HG03442 (cell line): Measurements from ENCODE around the gene PSMB7.
"Not testable (repeated sequence)": the region's sequence is repeated elsewhere in the genome, so short reads cannot be mapped to it uniquely, and the experiment has no call there.

Experiments
- ATAC-seq: cut with Tn5 transposase; IDR thresholded peaks from one replicate; pipeline ENCODE4 v1.9.1; 2021; ENCODE audit warnings: mild to moderate bottlenecking, moderate library complexity; ENCODE audit not compliant: unreplicated experiment

The PSMB7 gene

GRCh38 chr9:124443625-124444024 is 28.4 kb upstream of the PSMB7 start:
- ATAC-seq, result no peak

DNA sequence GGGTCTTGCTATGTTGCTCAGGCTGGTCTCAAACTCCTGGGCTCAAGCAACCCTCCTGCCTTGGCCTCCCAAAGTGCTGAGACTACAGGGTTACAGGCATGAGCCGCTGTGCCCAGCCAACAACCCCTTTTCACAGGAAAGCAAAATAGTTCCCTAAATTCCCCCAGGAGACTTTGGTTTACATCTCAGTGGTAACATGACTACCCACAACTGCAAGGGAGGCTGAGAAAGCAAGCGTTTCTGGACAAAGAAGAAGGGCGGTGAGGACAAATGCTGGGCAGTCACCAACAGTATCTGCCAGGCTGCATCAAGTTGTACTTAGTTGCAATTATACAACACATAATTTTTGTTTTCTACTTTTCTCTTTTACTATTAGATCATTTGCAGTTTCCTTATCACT is 27.6 kb upstream of the PSMB7 start:
- ATAC-seq, result no peak

- ATAC-seq, result no peak
These were observed 27.1 kb upstream of the PSMB7 start for GRCh38 chr9:124442379-124442778.

DNA sequence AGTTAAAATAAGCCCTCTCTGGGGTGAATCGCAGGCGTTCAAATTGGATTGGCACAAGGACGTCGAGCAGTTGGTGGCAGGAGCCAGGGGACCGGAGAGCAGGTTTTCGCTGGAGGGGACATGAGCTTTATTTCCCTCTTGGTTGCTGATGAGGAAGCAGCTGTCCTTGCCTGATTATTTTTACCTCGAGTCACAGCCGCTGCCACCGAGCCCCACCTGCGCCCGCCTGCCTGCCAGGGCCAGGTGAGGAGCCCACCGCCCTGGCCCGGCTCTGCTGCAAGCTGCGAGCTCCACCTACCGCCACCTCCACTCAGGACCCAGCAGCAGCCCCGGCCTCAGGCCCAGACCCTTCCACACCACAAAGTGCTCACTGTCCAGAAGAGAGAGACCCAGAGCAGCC is 26.0 kb upstream of the PSMB7 start:
- ATAC-seq, result no peak

DNA sequence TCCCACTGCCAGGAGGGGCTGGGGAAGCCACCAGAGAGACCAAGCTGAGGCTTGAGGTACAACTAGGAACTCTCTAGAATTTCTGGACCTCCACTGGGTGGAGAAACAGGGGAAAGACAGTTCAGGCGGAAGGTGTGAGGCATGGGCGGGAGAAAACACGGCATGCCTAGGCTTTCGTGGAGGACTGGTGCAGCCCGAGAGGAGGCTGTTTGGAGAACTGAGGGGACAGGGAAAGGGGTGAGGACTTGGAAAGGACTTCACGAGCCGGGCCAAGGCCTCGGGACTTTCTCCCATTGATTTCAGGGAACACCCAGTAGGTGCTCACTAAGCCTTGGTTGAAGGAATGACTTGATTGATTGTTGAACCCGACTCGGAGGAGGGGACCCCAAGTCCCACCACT is 25.5 kb upstream of the PSMB7 start:
- ATAC-seq, result no peak

DNA sequence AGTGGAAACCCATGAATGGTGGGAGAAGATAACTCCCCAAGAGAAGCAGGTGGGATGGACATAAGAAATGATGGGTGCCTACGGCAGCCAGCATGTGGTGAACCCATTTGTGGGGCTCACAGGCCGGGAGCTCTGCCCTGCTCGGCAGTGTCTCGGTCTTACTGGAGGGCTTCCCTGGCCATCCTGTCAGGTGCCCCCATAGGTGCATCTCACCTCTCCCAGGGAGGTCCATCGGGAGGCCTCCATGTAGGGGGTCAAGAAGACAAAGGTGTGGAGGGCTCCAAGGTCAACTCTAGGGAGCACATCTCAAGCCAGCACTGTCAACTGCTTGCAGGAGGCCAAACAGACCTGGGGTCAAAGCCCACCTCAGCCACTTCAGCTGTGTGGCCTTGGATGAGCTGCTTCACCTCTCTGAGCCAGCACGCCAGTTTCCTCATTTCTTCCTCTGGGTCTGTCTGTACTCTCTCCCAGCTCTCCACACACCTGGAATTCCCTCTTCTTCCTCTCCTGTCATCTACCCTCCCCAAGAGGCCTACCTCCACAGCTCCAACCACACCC is 24.5 kb upstream of the PSMB7 start:
- no peak for ATAC-seq

GRCh38 chr9:124439086-124439485 is 23.8 kb upstream of the PSMB7 start:
- no peak for ATAC-seq

DNA sequence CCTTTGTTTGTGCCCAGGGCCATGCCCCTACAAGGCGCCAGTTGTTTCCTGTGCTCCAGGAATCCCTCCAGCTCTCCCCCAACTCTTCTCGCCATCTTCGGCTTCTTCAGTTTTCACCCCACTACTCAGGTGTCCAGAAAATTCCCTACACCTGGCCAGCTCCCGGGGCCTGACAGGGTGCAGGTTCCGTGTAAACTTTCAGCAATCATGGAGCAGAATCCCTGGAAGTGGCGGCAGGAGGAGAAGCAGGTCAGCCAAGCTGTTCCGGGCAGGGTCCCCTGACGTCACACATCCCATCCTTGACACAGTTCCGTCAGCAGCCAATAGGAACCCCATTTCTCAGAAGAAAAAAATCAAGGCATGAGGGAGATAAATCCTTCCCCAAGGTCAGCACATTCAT is 22.8 kb upstream of the PSMB7 start:
- no peak for ATAC-seq

GRCh38 chr9:124437086-124437485 is 21.8 kb upstream of the PSMB7 start:
- no peak for ATAC-seq

GRCh38 chr9:124436320-124436719 is 21.1 kb upstream of the PSMB7 start:
- no peak for ATAC-seq

- no peak for ATAC-seq
These were observed 14.3 kb upstream of the PSMB7 start for GRCh38 chr9:124429530-124429867.

DNA sequence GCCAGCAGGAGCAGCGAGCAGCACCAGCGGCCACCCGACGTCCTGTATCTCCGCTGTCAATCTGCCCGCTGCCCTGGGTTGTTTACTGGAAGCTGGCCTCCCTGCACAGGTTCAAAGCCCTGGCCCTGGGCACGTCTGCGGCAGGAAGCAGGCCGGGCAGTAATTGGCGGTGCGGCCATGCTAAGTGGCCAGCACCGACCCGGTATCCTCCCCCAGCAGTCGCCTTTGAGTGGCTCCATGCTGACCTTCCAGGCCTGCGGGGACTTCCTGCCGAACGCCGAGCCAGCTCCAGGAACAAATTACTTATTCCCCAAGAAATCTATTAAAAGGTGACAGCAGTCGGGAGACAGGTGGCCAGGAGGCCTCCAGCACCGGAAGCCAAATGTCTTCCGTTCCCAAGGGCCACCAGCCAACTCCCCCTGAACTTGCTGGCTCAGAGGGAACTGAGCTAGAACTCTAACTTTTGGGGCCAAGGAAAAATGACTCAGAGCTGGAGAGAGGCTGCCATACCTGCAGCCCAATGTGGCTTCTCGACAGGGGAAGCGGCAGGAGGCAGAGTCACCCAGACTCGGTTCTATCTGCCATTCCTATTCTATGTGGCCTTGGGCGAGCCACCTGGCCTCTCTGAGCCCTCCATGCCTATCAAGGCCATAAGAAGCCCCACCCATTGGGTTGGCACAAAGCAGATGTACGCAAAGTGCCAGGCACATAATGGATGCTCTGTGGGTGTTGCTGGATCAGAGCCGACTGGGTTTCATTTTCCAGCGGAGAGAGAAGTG is 13.7 kb upstream of the PSMB7 start:
- no peak for ATAC-seq

- no peak for ATAC-seq
These were observed 12.0 kb upstream of the PSMB7 start for GRCh38 chr9:124427281-124427680.

DNA sequence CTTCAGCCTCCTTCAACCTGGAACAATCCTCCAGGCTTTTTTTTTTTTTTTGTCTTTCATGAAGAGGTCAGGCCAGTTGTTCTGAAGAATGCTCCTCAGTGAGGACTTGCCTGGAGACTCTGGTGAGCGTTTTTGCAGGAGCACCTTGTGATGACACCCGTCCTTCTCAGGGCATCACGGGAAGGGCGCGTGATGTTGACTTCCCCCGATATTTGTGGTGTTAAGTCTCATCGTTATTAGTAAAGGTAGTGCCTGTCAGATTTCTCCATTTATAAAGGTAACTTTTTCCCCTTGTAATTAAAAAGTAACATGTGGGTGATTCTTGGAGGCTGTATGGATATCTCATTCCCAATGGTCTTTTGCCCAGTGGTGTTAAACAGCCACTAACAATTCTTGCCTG is 11.1 kb upstream of the PSMB7 start:
- ATAC-seq, result no peak

DNA sequence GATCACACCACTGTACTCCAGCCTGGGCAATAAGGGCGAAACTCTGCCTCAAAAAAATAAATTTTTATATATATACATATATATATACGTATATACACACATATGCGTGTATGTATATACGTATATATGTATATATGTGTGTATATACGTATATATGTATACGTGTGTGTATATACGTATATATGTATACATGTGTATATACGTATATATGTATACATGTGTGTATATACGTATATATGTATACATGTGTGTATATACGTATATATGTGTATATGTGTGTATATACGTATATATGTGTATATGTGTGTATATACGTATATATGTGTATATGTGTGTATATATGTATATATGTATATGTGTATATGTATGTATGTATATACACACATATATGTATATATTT is 10.5 kb upstream of the PSMB7 start:
- not testable (repeated sequence) for ATAC-seq

GRCh38 chr9:124423591-124423990 is 8.3 kb upstream of the PSMB7 start:
- ATAC-seq, result no peak

GRCh38 chr9:124423155-124423554 is 7.9 kb upstream of the PSMB7 start:
- ATAC-seq, result no peak

GRCh38 chr9:124420991-124421543 is 5.8 kb upstream of the PSMB7 start:
- ATAC-seq, result no peak

- ATAC-seq, result no peak
These were observed 4.7 kb upstream of the PSMB7 start for GRCh38 chr9:124419832-124420489.

DNA sequence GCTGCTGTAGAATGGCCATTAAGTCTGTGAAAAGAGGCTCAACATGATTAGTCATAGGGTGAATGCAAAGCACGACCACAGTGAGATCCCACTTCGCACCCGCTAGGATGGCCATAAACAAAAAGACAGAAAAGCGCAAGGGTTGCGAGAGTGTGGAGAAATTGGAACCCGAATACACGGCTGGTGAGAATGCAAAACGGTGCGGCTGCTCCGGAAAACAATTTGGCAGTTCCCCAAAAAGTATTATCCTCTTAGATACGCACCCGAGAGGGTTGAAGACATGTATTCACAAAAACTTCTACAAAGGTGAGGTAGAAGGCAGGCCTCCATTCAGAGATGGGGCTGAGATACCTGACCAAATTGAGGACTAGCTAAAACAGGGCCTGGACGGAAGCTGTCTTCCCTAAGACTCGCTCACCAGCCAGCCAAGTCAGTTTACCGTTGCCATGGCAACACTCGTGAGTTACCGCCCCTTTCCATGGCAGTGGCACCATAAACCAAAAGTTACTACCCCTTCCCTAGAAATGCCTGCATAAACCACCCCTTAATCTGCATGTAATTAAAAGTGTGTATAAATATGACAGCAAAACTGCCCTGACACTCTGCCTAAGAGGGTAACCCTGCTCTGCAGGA is 726 bp upstream of the PSMB7 start:
- ATAC-seq, result no peak

DNA sequence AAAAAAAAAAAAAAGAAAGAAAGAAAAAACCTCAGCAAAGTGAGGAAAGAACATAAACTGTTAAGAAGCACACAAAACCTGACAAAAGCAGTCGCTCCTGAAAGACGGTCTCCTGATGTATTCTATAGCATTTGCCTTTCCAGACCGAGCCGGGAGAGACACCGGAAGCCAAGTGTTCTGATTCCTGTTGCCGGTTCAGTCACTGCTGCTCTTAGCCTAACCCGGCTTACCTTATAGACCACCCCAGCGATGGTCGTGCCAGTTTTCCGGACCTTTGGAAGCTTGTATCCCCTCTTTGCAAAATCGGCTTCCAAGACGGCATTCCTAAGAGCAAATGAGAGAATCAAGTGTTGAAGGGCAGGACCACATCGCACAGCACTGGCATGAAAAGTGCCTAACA is 630 bp downstream of the PSMB7 start:
- no peak for ATAC-seq

DNA sequence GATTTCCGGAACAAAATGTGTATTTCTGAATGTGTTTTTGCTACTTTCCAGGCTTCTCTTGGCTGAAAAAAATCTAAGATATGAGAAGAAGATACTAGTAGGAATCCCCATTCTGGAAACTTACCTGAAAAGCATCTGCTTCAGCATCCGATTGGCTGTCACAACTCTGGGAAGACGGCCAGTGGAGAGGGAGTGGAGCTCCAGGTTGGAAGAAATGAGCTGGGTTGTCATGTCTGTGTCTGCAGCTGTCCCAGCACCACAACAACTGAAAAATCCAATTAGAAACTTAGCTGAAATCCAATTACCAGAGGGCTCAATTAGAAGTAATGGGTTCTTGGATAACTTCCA is 3.0 kb downstream of the PSMB7 start:
- ATAC-seq, result no peak
